ENCODE measurements around the gene EEF1A2.

DNA sequence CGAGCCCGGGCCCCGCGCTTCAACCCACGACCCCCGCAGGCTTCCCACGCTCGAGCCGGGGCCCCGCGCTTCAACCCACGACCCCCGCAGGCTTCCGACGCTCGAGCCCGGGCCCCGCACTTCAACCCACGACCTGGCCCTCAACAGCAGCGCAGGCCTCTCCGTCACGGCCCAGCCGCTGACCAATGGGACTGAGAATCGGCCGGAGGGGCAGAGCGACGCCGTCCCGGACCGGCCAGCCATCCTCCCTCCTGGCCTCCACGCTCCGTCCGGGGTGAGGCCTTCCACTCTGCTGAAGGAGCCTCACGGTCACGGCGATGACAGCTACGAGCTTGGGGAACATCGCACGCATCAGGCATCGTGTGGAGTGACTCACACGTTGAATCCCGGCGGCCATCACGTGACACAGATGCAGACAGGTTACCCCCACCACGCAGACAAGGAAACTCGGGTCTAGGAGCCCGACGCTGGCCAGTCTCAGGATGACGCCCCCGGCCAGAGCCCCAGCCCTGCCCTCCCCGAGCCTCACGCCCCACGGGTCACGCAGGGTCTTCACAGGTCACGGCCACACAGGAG lies 32.5 kb downstream of the EEF1A2 start:
- TF ChIP-seq, protein P1, sequence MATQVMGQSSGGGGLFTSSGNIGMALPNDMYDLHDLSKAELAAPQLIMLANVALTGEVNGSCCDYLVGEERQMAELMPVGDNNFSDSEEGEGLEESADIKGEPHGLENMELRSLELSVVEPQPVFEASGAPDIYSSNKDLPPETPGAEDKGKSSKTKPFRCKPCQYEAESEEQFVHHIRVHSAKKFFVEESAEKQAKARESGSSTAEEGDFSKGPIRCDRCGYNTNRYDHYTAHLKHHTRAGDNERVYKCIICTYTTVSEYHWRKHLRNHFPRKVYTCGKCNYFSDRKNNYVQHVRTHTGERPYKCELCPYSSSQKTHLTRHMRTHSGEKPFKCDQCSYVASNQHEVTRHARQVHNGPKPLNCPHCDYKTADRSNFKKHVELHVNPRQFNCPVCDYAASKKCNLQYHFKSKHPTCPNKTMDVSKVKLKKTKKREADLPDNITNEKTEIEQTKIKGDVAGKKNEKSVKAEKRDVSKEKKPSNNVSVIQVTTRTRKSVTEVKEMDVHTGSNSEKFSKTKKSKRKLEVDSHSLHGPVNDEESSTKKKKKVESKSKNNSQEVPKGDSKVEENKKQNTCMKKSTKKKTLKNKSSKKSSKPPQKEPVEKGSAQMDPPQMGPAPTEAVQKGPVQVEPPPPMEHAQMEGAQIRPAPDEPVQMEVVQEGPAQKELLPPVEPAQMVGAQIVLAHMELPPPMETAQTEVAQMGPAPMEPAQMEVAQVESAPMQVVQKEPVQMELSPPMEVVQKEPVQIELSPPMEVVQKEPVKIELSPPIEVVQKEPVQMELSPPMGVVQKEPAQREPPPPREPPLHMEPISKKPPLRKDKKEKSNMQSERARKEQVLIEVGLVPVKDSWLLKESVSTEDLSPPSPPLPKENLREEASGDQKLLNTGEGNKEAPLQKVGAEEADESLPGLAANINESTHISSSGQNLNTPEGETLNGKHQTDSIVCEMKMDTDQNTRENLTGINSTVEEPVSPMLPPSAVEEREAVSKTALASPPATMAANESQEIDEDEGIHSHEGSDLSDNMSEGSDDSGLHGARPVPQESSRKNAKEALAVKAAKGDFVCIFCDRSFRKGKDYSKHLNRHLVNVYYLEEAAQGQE (IDR thresholded peaks at IDR 0.05; ENCODE audit: insufficient read depth in 1 of 2, low read depth in 2 of 2, low read length in 2 of 2) = no peak
- TF ChIP-seq TAF1 (IDR thresholded peaks at IDR 0.05; ENCODE audit: borderline replicate concordance, insufficient read depth, low read length) = no peak
